HL-60 (cell line): Measurements from ENCODE around the gene NEK11.

ENCODE experiments used
- DNase-seq, 2 experiments: peaks; one replicate each; pipeline ENCODE4 v3.0.0-alpha.2; 2010 to 2020; ENCODE audit warnings: low read depth in 1 of 2, low spot score in 1 of 2
- H3K27ac ChIP-seq: fragments of 250-450 bp; sonication (Bioruptor Pico); replicated peaks from 2 replicates; pipeline ENCODE4 v1.5.1; 2020; ENCODE audit warnings: mild to moderate bottlenecking, moderate library complexity
- H3K27me3 ChIP-seq: fragments of 250-450 bp; sonication (Bioruptor Pico); 2 replicates; pipeline ENCODE4 v1.5.1; 2021; ENCODE audit warnings: mild to moderate bottlenecking, moderate library complexity; ENCODE audit not compliant: insufficient read depth, poor library complexity, severe bottlenecking
- H3K4me3 ChIP-seq: replicated peaks from 2 replicates; pipeline ENCODE4 v1.5.1; 2011; ENCODE audit warnings: mild to moderate bottlenecking, control low read depth, low read length; ENCODE audit not compliant: insufficient read depth
- GABPA ChIP-seq: IDR thresholded peaks from 2 replicates; pipeline ENCODE4 v1.6.1; 2012; ENCODE audit warnings: low read depth
- POLR2AphosphoS5 ChIP-seq: IDR thresholded peaks from 2 replicates; pipeline ENCODE4 v1.6.1; 2012; ENCODE audit warnings: low read depth
- SPI1 ChIP-seq: IDR thresholded peaks from 2 replicates; pipeline ENCODE4 v1.6.1; 2012; ENCODE audit warnings: low read depth, mild to moderate bottlenecking, borderline replicate concordance
- TF ChIP-seq, protein P1 (sequence below): IDR thresholded peaks from 2 replicates; pipeline ENCODE4 v1.6.1; 2012; ENCODE audit warnings: low read depth; ENCODE audit not compliant: insufficient replicate concordance
- TF ChIP-seq, protein P2 (sequence below): IDR thresholded peaks from one replicate; pipeline ENCODE4 v1.5.1; 2011; ENCODE audit warnings: low read length, control low read depth, inconsistent platforms; ENCODE audit not compliant: insufficient read depth

NEK11 gene

DNA sequence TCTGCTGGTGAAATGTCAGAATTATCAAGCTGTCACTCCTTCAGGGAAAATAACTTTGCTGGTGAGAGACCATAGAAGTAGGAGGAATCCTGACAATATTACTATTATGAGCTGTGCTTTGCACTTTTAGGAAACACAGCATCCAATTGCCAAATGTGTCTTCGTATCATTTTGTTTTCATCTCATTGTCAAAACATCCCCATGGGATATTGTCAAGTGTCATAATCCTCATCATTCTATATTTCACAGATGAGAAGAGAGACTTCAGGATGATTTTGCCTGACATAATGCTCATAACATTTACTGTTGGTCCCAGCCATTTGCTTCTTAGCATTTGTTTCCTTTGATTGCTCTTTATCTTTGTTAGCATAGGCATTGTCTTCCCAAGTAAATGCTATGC lies 234.4 kb downstream of the NEK11 start:
- Histone ChIP-seq H3K27me3 (no peaks in the 10 kb centered on the region), H3K27ac (no peak overlapping the region), H3K4me3 (no peak overlapping the region)
- DNase-seq, result no peak
- TF ChIP-seq GABPA (no peak), POLR2AphosphoS5 (no peak)

DNA sequence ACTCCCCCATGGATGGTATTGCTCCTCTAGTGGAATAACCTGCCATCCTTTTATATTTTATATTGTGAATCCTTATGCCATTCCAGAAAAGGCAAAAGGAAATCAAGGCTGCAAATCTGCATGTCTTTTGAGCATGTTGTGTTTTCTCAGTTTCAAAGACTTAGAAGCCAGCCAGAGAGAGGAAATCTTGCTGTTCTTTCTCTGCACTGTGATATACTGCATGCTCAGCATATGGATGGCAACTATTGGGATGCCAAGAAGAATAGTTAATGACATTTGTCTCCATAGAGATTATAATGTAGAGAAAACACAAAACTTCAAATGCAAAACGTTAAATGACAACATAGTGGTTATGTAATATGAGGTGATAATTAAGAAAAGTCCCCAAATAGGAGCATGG lies 248.9 kb downstream of the NEK11 start:
- H3K4me3 ChIP-seq, result no peak overlapping the region
- no peak for DNase-seq
- TF ChIP-seq, protein P1, sequence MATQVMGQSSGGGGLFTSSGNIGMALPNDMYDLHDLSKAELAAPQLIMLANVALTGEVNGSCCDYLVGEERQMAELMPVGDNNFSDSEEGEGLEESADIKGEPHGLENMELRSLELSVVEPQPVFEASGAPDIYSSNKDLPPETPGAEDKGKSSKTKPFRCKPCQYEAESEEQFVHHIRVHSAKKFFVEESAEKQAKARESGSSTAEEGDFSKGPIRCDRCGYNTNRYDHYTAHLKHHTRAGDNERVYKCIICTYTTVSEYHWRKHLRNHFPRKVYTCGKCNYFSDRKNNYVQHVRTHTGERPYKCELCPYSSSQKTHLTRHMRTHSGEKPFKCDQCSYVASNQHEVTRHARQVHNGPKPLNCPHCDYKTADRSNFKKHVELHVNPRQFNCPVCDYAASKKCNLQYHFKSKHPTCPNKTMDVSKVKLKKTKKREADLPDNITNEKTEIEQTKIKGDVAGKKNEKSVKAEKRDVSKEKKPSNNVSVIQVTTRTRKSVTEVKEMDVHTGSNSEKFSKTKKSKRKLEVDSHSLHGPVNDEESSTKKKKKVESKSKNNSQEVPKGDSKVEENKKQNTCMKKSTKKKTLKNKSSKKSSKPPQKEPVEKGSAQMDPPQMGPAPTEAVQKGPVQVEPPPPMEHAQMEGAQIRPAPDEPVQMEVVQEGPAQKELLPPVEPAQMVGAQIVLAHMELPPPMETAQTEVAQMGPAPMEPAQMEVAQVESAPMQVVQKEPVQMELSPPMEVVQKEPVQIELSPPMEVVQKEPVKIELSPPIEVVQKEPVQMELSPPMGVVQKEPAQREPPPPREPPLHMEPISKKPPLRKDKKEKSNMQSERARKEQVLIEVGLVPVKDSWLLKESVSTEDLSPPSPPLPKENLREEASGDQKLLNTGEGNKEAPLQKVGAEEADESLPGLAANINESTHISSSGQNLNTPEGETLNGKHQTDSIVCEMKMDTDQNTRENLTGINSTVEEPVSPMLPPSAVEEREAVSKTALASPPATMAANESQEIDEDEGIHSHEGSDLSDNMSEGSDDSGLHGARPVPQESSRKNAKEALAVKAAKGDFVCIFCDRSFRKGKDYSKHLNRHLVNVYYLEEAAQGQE, result no peak
- no peak for TF ChIP-seq SPI1
- TF ChIP-seq, protein P2, sequence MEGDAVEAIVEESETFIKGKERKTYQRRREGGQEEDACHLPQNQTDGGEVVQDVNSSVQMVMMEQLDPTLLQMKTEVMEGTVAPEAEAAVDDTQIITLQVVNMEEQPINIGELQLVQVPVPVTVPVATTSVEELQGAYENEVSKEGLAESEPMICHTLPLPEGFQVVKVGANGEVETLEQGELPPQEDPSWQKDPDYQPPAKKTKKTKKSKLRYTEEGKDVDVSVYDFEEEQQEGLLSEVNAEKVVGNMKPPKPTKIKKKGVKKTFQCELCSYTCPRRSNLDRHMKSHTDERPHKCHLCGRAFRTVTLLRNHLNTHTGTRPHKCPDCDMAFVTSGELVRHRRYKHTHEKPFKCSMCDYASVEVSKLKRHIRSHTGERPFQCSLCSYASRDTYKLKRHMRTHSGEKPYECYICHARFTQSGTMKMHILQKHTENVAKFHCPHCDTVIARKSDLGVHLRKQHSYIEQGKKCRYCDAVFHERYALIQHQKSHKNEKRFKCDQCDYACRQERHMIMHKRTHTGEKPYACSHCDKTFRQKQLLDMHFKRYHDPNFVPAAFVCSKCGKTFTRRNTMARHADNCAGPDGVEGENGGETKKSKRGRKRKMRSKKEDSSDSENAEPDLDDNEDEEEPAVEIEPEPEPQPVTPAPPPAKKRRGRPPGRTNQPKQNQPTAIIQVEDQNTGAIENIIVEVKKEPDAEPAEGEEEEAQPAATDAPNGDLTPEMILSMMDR, result no peak
- TF ChIP-seq GABPA, result no peak
- TF ChIP-seq POLR2AphosphoS5, result no peak
- no peak overlapping the region for H3K27ac ChIP-seq
- H3K27me3 ChIP-seq, result no peaks in the 10 kb centered on the region

DNA sequence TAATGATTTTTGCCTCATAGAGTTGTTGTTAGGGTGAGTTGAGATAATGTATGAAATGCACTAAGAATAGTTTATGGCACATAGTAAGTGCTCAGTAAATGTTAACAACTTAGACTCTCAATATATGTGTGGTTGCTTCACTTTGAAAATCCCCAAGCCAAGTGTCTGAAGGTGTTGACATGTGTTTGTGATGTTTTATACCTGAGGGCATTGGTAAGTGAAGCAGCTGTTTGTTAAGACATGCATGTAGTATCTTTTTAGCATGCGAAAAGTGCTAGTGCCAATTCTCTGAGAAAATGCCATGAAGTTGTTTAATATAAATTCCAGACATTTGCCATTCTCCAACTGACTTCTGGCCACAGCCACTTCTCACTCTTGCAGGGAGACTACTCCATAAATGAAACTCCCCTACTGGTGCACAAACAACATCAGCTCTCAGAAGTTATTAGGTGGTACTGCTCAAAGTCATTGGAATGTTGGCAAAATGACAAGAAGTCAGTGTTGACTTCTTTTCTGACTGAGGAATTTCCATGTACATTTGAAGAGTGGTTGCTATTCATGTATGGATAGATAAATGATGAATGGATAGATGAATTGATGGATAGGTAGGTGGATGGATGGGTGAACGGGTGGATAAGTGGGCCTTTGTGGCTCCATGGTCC lies 251.3 kb downstream of the NEK11 start:
- Histone ChIP-seq H3K27ac (no peak overlapping the region), H3K27me3 (peaks cover 4% of the 10 kb centered on the region), H3K4me3 (no peak overlapping the region)
- no peak for DNase-seq
- TF ChIP-seq GABPA (no peak), SPI1 (no peak), POLR2AphosphoS5 (no peak)
- TF ChIP-seq, protein P2, result no peak
- TF ChIP-seq, protein P1, result no peak

DNA sequence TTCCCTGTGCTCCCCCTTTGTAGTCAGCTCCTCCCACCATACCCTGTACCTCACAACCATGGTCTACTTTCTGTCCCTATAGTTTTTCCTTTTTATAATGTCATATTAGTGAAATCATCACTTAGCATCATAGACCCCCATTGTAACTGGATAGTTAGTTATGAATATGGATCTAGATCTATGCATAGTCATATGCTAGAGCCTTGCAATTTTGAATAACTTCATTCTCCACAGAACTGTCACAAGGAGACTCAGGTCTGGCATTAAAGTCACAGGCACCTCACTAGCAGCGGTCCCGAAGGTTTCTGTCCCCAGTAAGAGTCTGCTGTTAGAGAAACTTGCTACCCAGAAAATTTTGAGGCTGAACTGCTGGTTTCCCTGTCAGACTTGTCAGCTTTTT lies 252.9 kb downstream of the NEK11 start:
- H3K4me3 ChIP-seq, result no peak overlapping the region
- H3K27me3 ChIP-seq, result peaks cover 4% of the 10 kb centered on the region
- DNase-seq, result no peak
- no peak for TF ChIP-seq SPI1
- TF ChIP-seq, protein P2, result no peak
- TF ChIP-seq GABPA, result no peak
- TF ChIP-seq POLR2AphosphoS5, result no peak
- TF ChIP-seq, protein P1, result no peak
- H3K27ac ChIP-seq, result no peak overlapping the region
